Suprapubic skin (tissue), 4 donors: ENCODE data around the gene CAVIN1. TPM values are rescaled to one million over a fixed set of nuclear protein-coding genes. Genes with fewer than 3 reads are reported as not detected.
"Not testable (repeated sequence)": the region's sequence is repeated elsewhere in the genome, so short reads cannot be mapped to it uniquely, and the experiment has no call there.

Source experiments
- DNase-seq, 2 donors: peaks; one replicate each; pipeline ENCODE4 v3.0.0-alpha.2; 2019; ENCODE audit warnings: low spot score in 2 of 2
- H3K27ac ChIP-seq: fragments of 200-600 bp; sonication (generic); one replicate; pipeline ENCODE4 v1.5.1; 2019
- H3K27me3 ChIP-seq: fragments of 200-600 bp; sonication (generic); one replicate; pipeline ENCODE4 v1.5.1; 2019
- H3K36me3 ChIP-seq: fragments of 200-600 bp; sonication (generic); one replicate; pipeline ENCODE4 v1.5.1; 2019
- H3K4me1 ChIP-seq: fragments of 200-600 bp; sonication (generic); one replicate; pipeline ENCODE4 v1.5.1; 2019
- H3K4me3 ChIP-seq: fragments of 200-600 bp; sonication (generic); one replicate; pipeline ENCODE4 v1.5.1; 2019; ENCODE audit warnings: mild to moderate bottlenecking
- H3K9me3 ChIP-seq: fragments of 200-600 bp; sonication (generic); one replicate; pipeline ENCODE4 v1.5.1; 2019
- CTCF ChIP-seq, 2 donors: fragments of 200-600 bp in 1 of 2; fragments of 450-650 bp in 1 of 2; sonication (generic) in 1 of 2; IDR thresholded peaks; one replicate each; pipeline ENCODE4 v1.5.1; 2016 to 2019; ENCODE audit warnings: antibody characterized with exemption in 2 of 2, mild to moderate bottlenecking in 1 of 2, moderate library complexity in 1 of 2
- EP300 ChIP-seq: sonication (generic); formaldehyde crosslinking; IDR thresholded peaks from one replicate; pipeline ENCODE4 v1.6.1; 2017; ENCODE audit warnings: antibody characterized with exemption
- POLR2A ChIP-seq, 2 donors: fragments of 450-650 bp; IDR thresholded peaks; one replicate each; pipeline ENCODE4 v1.6.1; 2017; ENCODE audit warnings: antibody characterized with exemption in 2 of 2, mild to moderate bottlenecking in 2 of 2, moderate library complexity in 2 of 2
- POLR2AphosphoS5 ChIP-seq, 3 donors: sonication (generic); formaldehyde crosslinking; IDR thresholded peaks; one replicate each; pipeline ENCODE4 v1.6.1; 2017; ENCODE audit warnings: antibody characterized with exemption in 3 of 3
- WGBS: methylation state at CpG from one replicate; pipeline ENCODE4 v1.1.5; 2018; 5-methylcytosine and 5-hydroxymethylcytosine counted together
- total RNA-seq, 4 donors: library from RNA; depleted of rRNA; stranded (reverse); fragments of >200 nt; gene quantifications; one replicate each; pipeline ENCODE4 v1.1.0, GENCODE V29; 2016

Gene CAVIN1
- total RNA-seq, 4 donors from 2014 or later: 153 to 224 (median 182) TPM

- TF ChIP-seq EP300: no peak
- TF ChIP-seq CTCF (IDR thresholded peaks at IDR 0.05): no peak
- TF ChIP-seq POLR2AphosphoS5 (IDR thresholded peaks at IDR 0.05): no peak
- TF ChIP-seq POLR2A (IDR thresholded peaks at IDR 0.05): no peak
- 28% methylated on average over 3 of the region's 3 CpGs for WGBS
- H3K27ac ChIP-seq: peak overlapping the region; percentile 7
- H3K4me1 ChIP-seq: peaks cover 52% of the 10 kb centered on the region
- peaks cover 28% of the 10 kb centered on the region for H3K36me3 ChIP-seq
- no peak overlapping the region for H3K4me3 ChIP-seq
- no peaks in the 10 kb centered on the region for H3K9me3 ChIP-seq
- no peak for DNase-seq
- H3K27me3 ChIP-seq: no peaks in the 10 kb centered on the region
Measured at GRCh38 chr17:42402117-42402516, 20.9 kb downstream of the CAVIN1 start.

GRCh38 chr17:42400844-42401375 is 22.1 kb downstream of the CAVIN1 start:
- 76% methylated on average over 8 of the region's 8 CpGs for WGBS
- DNase-seq, H3K9me3 ChIP-seq, H3K4me3 ChIP-seq, H3K27ac ChIP-seq, H3K27me3 ChIP-seq: not testable (repeated sequence)
- H3K36me3 ChIP-seq: peaks cover 28% of the 10 kb centered on the region
- peaks cover 42% of the 10 kb centered on the region for H3K4me1 ChIP-seq

- no peak for TF ChIP-seq POLR2AphosphoS5 (IDR thresholded peaks at IDR 0.05)
- no peak for TF ChIP-seq CTCF (IDR thresholded peaks at IDR 0.05)
- TF ChIP-seq POLR2A (IDR thresholded peaks at IDR 0.05): no peak
- no peak for TF ChIP-seq EP300
- H3K4me3 ChIP-seq: no peak overlapping the region
- H3K9me3 ChIP-seq: no peaks in the 10 kb centered on the region
- peaks cover 42% of the 10 kb centered on the region for H3K4me1 ChIP-seq
- H3K27me3 ChIP-seq: no peaks in the 10 kb centered on the region
- no peak for DNase-seq
- peak overlapping the region; percentile 38 for H3K27ac ChIP-seq
- peaks cover 27% of the 10 kb centered on the region for H3K36me3 ChIP-seq
- WGBS: 88% methylated on average over 6 of the region's 6 CpGs
Measured at GRCh38 chr17:42399948-42400843, 22.9 kb downstream of the CAVIN1 start.

- TF ChIP-seq POLR2A (IDR thresholded peaks at IDR 0.05) (no peak), CTCF (IDR thresholded peaks at IDR 0.05) (no peak), EP300 (no peak), POLR2AphosphoS5 (IDR thresholded peaks at IDR 0.05) (no peak)
- H3K9me3 ChIP-seq: no peaks in the 10 kb centered on the region
- H3K36me3 ChIP-seq: peaks cover 16% of the 10 kb centered on the region
- WGBS: 71% methylated on average over 2 of the region's 2 CpGs
- H3K27me3 ChIP-seq: no peaks in the 10 kb centered on the region
- peaks cover 33% of the 10 kb centered on the region for H3K4me1 ChIP-seq
- H3K4me3 ChIP-seq: no peak overlapping the region
- DNase-seq: no peak
- H3K27ac ChIP-seq: no peak overlapping the region
Measured at GRCh38 chr17:42399121-42399520, 23.9 kb downstream of the CAVIN1 start.

GRCh38 chr17:42395601-42396000 is 27.5 kb downstream of the CAVIN1 start:
- not testable (repeated sequence) for H3K27ac ChIP-seq, H3K9me3 ChIP-seq, H3K4me3 ChIP-seq, H3K36me3 ChIP-seq, H3K27me3 ChIP-seq
- peaks cover 17% of the 10 kb centered on the region for H3K4me1 ChIP-seq
- 95% methylated on average over 8 of the region's 8 CpGs for WGBS
- peak in 1 of 2 donors; percentile 55 for DNase-seq

- Histone ChIP-seq H3K9me3 (no peaks in the 10 kb centered on the region), H3K36me3 (no peaks in the 10 kb centered on the region), H3K4me1 (peaks cover 17% of the 10 kb centered on the region), H3K27me3 (no peaks in the 10 kb centered on the region), H3K4me3 (no peak overlapping the region), H3K27ac (no peak overlapping the region)
- DNase-seq: peak in 1 of 2 donors; percentile 35
- TF ChIP-seq POLR2AphosphoS5 (IDR thresholded peaks at IDR 0.05) (no peak), CTCF (IDR thresholded peaks at IDR 0.05) (no peak), EP300 (no peak), POLR2A (IDR thresholded peaks at IDR 0.05) (no peak)
- WGBS: 91% methylated on average over 4 of the region's 4 CpGs
Measured at GRCh38 chr17:42394838-42395237, 28.2 kb downstream of the CAVIN1 start.
